Progenitor cell of endocrine pancreas (in vitro differentiated cells): ENCODE measurements around the gene CEACAM21. TPM values are rescaled to one million over a fixed set of nuclear protein-coding genes. Genes with fewer than 3 reads are reported as not detected.

Experiments used
- DNase-seq: peaks from one replicate; pipeline ENCODE4 v3.0.0; 2021; ENCODE audit warnings: low spot score; ENCODE audit not compliant: unreplicated experiment
- H3K27ac Mint-ChIP-seq: 2 replicates; pipeline ENCODE4 v1.8.0; 2021; ENCODE audit warnings: mild to moderate bottlenecking, moderate library complexity, mixed read lengths
- H3K27me3 Mint-ChIP-seq: 2 replicates; pipeline ENCODE4 v1.8.0; 2021; ENCODE audit warnings: mixed read lengths
- H3K36me3 Mint-ChIP-seq: 2 replicates; pipeline ENCODE4 v1.8.0; 2022; ENCODE audit warnings: mixed read lengths; ENCODE audit not compliant: insufficient read depth
- H3K4me1 Mint-ChIP-seq: 2 replicates; pipeline ENCODE4 v1.8.0; 2021; ENCODE audit warnings: low read depth, mixed read lengths
- H3K4me3 Mint-ChIP-seq: 2 replicates; pipeline ENCODE4 v1.8.0; 2021; ENCODE audit warnings: low read depth, mild to moderate bottlenecking, moderate library complexity, mixed read lengths
- H3K9me3 Mint-ChIP-seq: 2 replicates; pipeline ENCODE4 v1.8.0; 2021; ENCODE audit warnings: low read depth, mixed read lengths
- CTCF ChIP-seq: fragments of 200-600 bp; sonication (generic); IDR thresholded peaks from one replicate; pipeline ENCODE4 v1.5.0; 2021; ENCODE audit warnings: antibody characterized with exemption, mild to moderate bottlenecking; ENCODE audit not compliant: unreplicated experiment
- total RNA-seq: library from RNA; stranded (reverse); gene quantifications from 2 replicates; pipeline ENCODE4 v1.2.1, GENCODE V29; 2021

Gene CEACAM21
- total RNA-seq, 1 donor from 2014 or later: not detected

- TF ChIP-seq CTCF: no peak
- no peak overlapping the region for H3K4me3 Mint-ChIP-seq
- no peak overlapping the region for H3K27ac Mint-ChIP-seq
- H3K4me1 Mint-ChIP-seq: no peaks in the 10 kb centered on the region
- peaks cover 46% of the 10 kb centered on the region for H3K9me3 Mint-ChIP-seq
- H3K27me3 Mint-ChIP-seq: no peaks in the 10 kb centered on the region
- H3K36me3 Mint-ChIP-seq: no peaks in the 10 kb centered on the region
- DNase-seq: no peak
These were observed 42.2 kb downstream of the CEACAM21 start for GRCh38 chr19:41617941-41618730.

- no peak for DNase-seq
- no peaks in the 10 kb centered on the region for H3K4me1 Mint-ChIP-seq
These were observed 43.1 kb downstream of the CEACAM21 start for GRCh38 chr19:41619018-41619556.

GRCh38 chr19:41620171-41620570, 44.2 kb downstream of the CEACAM21 start:
- peaks cover 34% of the 10 kb centered on the region for H3K9me3 Mint-ChIP-seq
- no peak for TF ChIP-seq CTCF
- no peak overlapping the region for H3K4me3 Mint-ChIP-seq
- H3K4me1 Mint-ChIP-seq: no peaks in the 10 kb centered on the region
- no peaks in the 10 kb centered on the region for H3K27me3 Mint-ChIP-seq
- H3K36me3 Mint-ChIP-seq: no peaks in the 10 kb centered on the region
- DNase-seq: no peak
- H3K27ac Mint-ChIP-seq: no peak overlapping the region

More at GRCh38 chr19:41619018-41619556, 43.1 kb downstream of the CEACAM21 start:
- Mint-ChIP-seq H3K27ac (no peak overlapping the region), H3K4me3 (no peak overlapping the region), H3K36me3 (no peaks in the 10 kb centered on the region), H3K9me3 (peaks cover 42% of the 10 kb centered on the region), H3K27me3 (no peaks in the 10 kb centered on the region)
- no peak for TF ChIP-seq CTCF

- Mint-ChIP-seq H3K27ac (no peak overlapping the region), H3K4me1 (no peaks in the 10 kb centered on the region), H3K36me3 (peaks cover under 1% of the 10 kb centered on the region), H3K4me3 (no peak overlapping the region), H3K9me3 (peaks cover 29% of the 10 kb centered on the region), H3K27me3 (no peaks in the 10 kb centered on the region)
- TF ChIP-seq CTCF: no peak
- DNase-seq: no peak
These were observed 45.3 kb downstream of the CEACAM21 start for GRCh38 chr19:41621226-41621625.

GRCh38 chr19:41621654-41622053, 45.7 kb downstream of the CEACAM21 start:
- Mint-ChIP-seq H3K27me3 (no peaks in the 10 kb centered on the region), H3K4me3 (no peak overlapping the region), H3K27ac (no peak overlapping the region), H3K4me1 (no peaks in the 10 kb centered on the region), H3K36me3 (peaks cover 1% of the 10 kb centered on the region), H3K9me3 (peaks cover 29% of the 10 kb centered on the region)
- TF ChIP-seq CTCF: no peak
- DNase-seq: no peak
